ENCODE data around the gene LMAN1L.
A peak's percentile ranks its signal among the peaks of the same experiment; 100 is the strongest.

Gene LMAN1L

DNA sequence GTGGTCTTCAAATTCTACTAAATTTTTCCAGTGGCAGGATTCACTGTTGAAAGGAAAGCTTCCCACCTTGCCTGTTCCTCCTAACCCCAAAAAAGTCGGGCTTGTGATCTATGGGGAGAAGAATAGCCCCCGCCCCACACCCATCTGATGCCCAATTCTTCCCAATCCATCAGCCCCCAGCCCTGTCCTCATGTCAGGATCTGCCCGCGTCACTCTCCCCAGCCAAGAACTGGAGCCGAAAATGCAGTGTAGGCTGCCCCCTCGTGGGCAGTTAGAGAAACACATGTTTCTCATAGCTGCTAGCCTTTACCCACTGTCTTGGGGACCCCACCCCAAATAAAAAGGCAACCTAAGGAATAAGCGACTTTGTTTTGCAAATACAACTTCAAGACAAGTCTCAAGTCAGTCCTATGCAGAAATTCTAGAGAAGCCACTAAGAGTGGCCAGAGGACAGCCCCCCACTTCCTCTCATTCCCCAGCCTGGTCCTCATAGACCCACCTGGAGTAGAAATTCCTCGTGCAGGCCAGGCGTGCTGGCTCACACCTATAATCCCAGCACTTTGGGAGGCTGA is 43.8 kb upstream of the LMAN1L start:
- H3K9me3 ChIP-seq (ENCODE audit: severe bottlenecking): no peaks in the 10 kb centered on the region
- no peaks in the 10 kb centered on the region for H3K27me3 ChIP-seq (ENCODE audit: insufficient read depth, poor library complexity, severe bottlenecking)
- ATAC-seq (ENCODE audit: low read depth): peak; percentile 59
- no peaks in the 10 kb centered on the region for H3K36me3 ChIP-seq (ENCODE audit: low read depth)
- no peak overlapping the region for H3K4me3 ChIP-seq (ENCODE audit: severe bottlenecking)
- TF ChIP-seq, protein P1, sequence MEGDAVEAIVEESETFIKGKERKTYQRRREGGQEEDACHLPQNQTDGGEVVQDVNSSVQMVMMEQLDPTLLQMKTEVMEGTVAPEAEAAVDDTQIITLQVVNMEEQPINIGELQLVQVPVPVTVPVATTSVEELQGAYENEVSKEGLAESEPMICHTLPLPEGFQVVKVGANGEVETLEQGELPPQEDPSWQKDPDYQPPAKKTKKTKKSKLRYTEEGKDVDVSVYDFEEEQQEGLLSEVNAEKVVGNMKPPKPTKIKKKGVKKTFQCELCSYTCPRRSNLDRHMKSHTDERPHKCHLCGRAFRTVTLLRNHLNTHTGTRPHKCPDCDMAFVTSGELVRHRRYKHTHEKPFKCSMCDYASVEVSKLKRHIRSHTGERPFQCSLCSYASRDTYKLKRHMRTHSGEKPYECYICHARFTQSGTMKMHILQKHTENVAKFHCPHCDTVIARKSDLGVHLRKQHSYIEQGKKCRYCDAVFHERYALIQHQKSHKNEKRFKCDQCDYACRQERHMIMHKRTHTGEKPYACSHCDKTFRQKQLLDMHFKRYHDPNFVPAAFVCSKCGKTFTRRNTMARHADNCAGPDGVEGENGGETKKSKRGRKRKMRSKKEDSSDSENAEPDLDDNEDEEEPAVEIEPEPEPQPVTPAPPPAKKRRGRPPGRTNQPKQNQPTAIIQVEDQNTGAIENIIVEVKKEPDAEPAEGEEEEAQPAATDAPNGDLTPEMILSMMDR (IDR thresholded peaks at IDR 0.05; ENCODE audit: poor library complexity, severe bottlenecking): peak; percentile 99
- no peaks in the 10 kb centered on the region for H3K4me1 ChIP-seq (ENCODE audit: insufficient read depth, poor library complexity, severe bottlenecking)
- no peak for DNase-seq (ENCODE audit: low spot score)
- H3K27ac ChIP-seq (ENCODE audit: poor library complexity, severe bottlenecking): no peak overlapping the region

DNA sequence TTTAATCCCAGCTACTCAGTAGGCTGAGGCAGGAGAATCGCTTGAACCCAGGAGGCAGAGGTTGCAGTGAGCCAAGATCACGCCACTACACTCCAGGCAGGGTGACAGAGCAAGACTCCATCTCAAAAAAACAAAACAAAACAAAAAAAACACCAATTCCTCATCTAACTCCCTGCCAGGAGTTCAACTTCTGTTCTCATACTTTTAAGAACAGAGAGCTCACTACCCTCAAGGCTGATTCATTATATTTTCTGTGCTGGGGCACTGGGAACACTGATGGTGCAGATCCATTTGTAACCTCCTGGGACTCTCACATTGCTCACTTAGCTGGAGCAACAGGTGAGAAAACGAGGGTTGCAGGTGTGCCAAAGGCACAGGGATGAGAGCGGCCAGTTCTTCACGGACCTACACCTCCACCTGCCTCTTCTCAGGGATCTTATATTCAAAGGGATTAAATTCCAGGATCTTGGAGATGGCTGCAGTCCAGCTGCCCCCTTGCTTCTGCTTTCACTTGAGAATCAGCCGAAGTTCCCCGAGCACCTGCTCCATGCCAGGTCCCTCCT is 43.1 kb upstream of the LMAN1L start:
- H3K4me3 ChIP-seq (ENCODE audit: severe bottlenecking): no peak overlapping the region
- no peaks in the 10 kb centered on the region for H3K27me3 ChIP-seq (ENCODE audit: insufficient read depth, poor library complexity, severe bottlenecking)
- ATAC-seq (ENCODE audit: low read depth) (no peak), DNase-seq (ENCODE audit: low spot score) (no peak)
- no peaks in the 10 kb centered on the region for H3K9me3 ChIP-seq (ENCODE audit: severe bottlenecking)
- no peaks in the 10 kb centered on the region for H3K36me3 ChIP-seq (ENCODE audit: low read depth)
- H3K4me1 ChIP-seq (ENCODE audit: insufficient read depth, poor library complexity, severe bottlenecking): no peaks in the 10 kb centered on the region
- TF ChIP-seq, protein P1 (IDR thresholded peaks at IDR 0.05; ENCODE audit: poor library complexity, severe bottlenecking): no peak
- H3K27ac ChIP-seq (ENCODE audit: poor library complexity, severe bottlenecking): no peak overlapping the region

DNA sequence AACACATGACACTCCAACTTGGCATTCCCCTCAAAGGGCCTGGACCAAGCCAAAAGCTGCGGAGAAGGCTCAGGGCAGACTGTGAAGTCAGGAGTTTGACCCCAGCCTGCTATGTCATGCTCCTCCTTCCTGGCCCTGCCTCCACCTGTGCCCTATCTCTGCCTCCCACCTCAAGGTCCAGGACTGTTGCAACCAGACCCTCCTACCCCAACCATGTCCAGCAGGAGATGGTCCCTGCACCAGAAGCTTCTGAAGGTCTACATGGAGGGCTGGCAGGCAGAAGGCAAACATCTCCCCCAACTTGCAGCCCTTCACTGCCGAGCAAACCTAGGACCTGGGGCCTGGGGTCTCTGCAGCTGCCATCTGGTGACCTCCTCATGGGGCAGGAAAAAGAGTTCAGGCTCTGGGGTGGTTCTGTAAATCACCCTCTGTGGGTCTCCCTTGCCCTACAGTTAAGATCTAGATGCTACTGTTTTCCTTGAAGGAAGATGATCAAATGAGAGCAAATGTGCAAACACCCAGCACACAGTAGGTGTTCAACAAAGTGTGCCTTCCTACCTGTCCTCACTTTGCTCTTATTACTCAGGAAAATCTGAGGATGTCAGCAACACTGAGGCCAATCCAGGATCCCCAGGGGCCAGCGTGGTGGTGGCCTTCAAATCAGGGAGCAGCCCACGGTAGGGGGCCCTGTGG is 42.3 kb upstream of the LMAN1L start:
- TF ChIP-seq, protein P1 (IDR thresholded peaks at IDR 0.05; ENCODE audit: poor library complexity, severe bottlenecking): no peak
- no peak for ATAC-seq (ENCODE audit: low read depth)
- H3K4me3 ChIP-seq (ENCODE audit: severe bottlenecking): no peak overlapping the region
- H3K27me3 ChIP-seq (ENCODE audit: insufficient read depth, poor library complexity, severe bottlenecking): no peaks in the 10 kb centered on the region
- H3K27ac ChIP-seq (ENCODE audit: poor library complexity, severe bottlenecking): no peak overlapping the region
- H3K36me3 ChIP-seq (ENCODE audit: low read depth): no peaks in the 10 kb centered on the region
- DNase-seq (ENCODE audit: low spot score): no peak
- no peaks in the 10 kb centered on the region for H3K9me3 ChIP-seq (ENCODE audit: severe bottlenecking)
- no peaks in the 10 kb centered on the region for H3K4me1 ChIP-seq (ENCODE audit: insufficient read depth, poor library complexity, severe bottlenecking)

DNA sequence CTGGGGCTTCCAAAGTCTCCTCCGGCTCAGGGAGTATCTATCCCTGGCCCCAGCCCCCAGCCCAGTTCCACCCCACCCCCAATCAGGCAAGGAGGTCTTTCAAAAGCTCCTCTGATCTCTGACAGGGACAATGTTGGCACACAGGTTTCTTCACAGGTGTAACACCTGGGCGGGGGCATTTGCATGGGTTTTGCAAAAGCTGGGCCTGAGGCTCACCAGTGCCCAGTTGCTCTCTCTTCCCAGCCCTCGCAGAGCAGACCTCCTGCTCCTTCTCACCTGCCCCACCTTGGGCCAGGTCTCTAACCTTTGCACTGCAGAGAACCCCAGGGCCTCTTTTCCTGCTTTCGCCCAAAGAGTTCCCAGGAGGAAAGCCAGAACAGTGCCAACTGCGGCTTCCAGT is 39.3 kb upstream of the LMAN1L start:
- DNase-seq (ENCODE audit: low spot score) (no peak), ATAC-seq (ENCODE audit: low read depth) (no peak)
- Histone ChIP-seq H3K4me3 (ENCODE audit: severe bottlenecking) (no peak overlapping the region), H3K36me3 (ENCODE audit: low read depth) (no peaks in the 10 kb centered on the region), H3K27me3 (ENCODE audit: insufficient read depth, poor library complexity, severe bottlenecking) (no peaks in the 10 kb centered on the region), H3K4me1 (ENCODE audit: insufficient read depth, poor library complexity, severe bottlenecking) (no peaks in the 10 kb centered on the region), H3K27ac (ENCODE audit: poor library complexity, severe bottlenecking) (no peak overlapping the region), H3K9me3 (ENCODE audit: severe bottlenecking) (no peaks in the 10 kb centered on the region)
- TF ChIP-seq, protein P1 (IDR thresholded peaks at IDR 0.05; ENCODE audit: poor library complexity, severe bottlenecking): no peak

Measured in RWPE2 (cell line).